Measurements from ENCODE around the gene TTC31. TPM values are rescaled to one million over a fixed set of nuclear protein-coding genes. Genes with fewer than 3 reads are reported as not detected.

The TTC31 gene
- total RNA-seq, 1 donor from 2014 or later, result 49.1 TPM

GRCh38 chr2:74515271-74515980 is 32.5 kb downstream of the TTC31 start:
- H3K4me3 Mint-ChIP-seq, result peak overlapping the region; percentile 66
- peak; percentile 26 for DNase-seq
- no peak for ATAC-seq (ENCODE audit: low read depth)
- no peak for TF ChIP-seq CTCF (IDR thresholded peaks at IDR 0.05)
- H3K9me3 Mint-ChIP-seq, result no peaks in the 10 kb centered on the region
- H3K4me1 Mint-ChIP-seq, result peaks cover 28% of the 10 kb centered on the region
- H3K27ac Mint-ChIP-seq, result no peak overlapping the region
- ChIA-PET CTCF (interaction anchor here (1.1 kb wide), 1 partner anchor 8 kb away, joined by 3 read pairs; the partner anchor contains the start of gene PCGF1), POLR2A (interaction anchor here (0.9 to 3.9 kb wide), 5 partner anchors 8 to 58 kb away, joined by 3 to 18 read pairs (median 8); partner anchors contain the start of genes AUP1, HTRA2, PCGF1 and WBP1)
- H3K36me3 Mint-ChIP-seq (ENCODE audit: low read depth), result no peaks in the 10 kb centered on the region
- intact Hi-C loops (cut with micrococcal nuclease), result loop anchor here (2.0 to 10.0 kb wide), 2 partner anchors 17 to 341 kb away; partner anchors contain the start of genes LBX2 and MOB1A
- H3K27me3 Mint-ChIP-seq, result peaks cover 59% of the 10 kb centered on the region

- H3K9me3 Mint-ChIP-seq, result no peaks in the 10 kb centered on the region
- H3K27ac Mint-ChIP-seq, result no peak overlapping the region
- intact Hi-C loops (cut with micrococcal nuclease), result loop anchor here (1.0 to 10.0 kb wide), 4 partner anchors 9 to 341 kb away; partner anchors contain the start of genes AUP1, HTRA2, LBX2 and MOB1A
- DNase-seq (peak; percentile 66), ATAC-seq (ENCODE audit: low read depth) (peak; percentile 87)
- H3K27me3 Mint-ChIP-seq, result peaks cover 57% of the 10 kb centered on the region
- POLR2A ChIA-PET, result interaction anchor here (0.6 to 3.9 kb wide), 9 partner anchors 9 to 68 kb away, joined by 3 to 18 read pairs (median 3); partner anchors contain the start of genes AUP1, DQX1, HTRA2 and LBX2
- peak overlapping the region; percentile 78 for H3K4me3 Mint-ChIP-seq
- peaks cover 28% of the 10 kb centered on the region for H3K4me1 Mint-ChIP-seq
- H3K36me3 Mint-ChIP-seq (ENCODE audit: low read depth), result no peaks in the 10 kb centered on the region
- CTCF ChIA-PET, result interaction anchor here (1.1 kb wide), 1 partner anchor 9 kb away, joined by 3 read pairs; the partner anchor contains the start of gene PCGF1
- TF ChIP-seq CTCF (IDR thresholded peaks at IDR 0.05), result no peak
These were observed 33.2 kb downstream of the TTC31 start for GRCh38 chr2:74515981-74516633.

DNA sequence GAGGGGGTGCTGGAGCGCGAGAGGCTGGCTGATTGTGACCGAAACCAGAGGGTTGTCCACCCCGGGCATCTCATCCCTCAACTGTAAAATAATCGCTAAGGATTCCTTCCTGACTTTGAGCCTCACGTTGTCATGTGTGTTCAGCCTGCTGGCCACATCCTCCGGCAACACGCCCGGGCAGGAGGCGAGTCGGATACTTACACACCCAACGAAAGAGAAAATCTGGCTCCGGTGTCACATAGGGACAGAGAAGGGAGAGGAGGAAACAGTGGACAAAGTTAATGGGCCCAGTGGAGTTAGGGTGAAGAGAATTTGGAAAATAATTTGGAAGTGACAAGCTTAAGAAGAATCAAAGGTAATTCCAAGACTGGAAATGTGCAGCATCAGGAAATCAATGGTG is 33.8 kb downstream of the TTC31 start:
- DNase-seq, result no peak
- no peak overlapping the region for H3K27ac Mint-ChIP-seq
- intact Hi-C loops (cut with micrococcal nuclease), result loop anchor here (1.0 to 10.0 kb wide), 3 partner anchors 9 to 342 kb away; partner anchors contain the start of genes AUP1, HTRA2, MOB1A and PCGF1
- H3K27me3 Mint-ChIP-seq, result peaks cover 54% of the 10 kb centered on the region
- TF ChIP-seq CTCF (IDR thresholded peaks at IDR 0.05), result no peak
- H3K36me3 Mint-ChIP-seq (ENCODE audit: low read depth), result no peaks in the 10 kb centered on the region
- H3K4me3 Mint-ChIP-seq, result peak overlapping the region; percentile 78
- ChIA-PET POLR2A (interaction anchor here (0.6 to 3.9 kb wide), 8 partner anchors 9 to 68 kb away, joined by 3 to 18 read pairs (median 4); partner anchors contain the start of genes AUP1, DQX1, HTRA2 and LBX2), CTCF (interaction anchor here (1.1 kb wide), 1 partner anchor 9 kb away, joined by 3 read pairs; the partner anchor contains the start of gene PCGF1)
- no peaks in the 10 kb centered on the region for H3K9me3 Mint-ChIP-seq
- peaks cover 28% of the 10 kb centered on the region for H3K4me1 Mint-ChIP-seq
- no peak for ATAC-seq (ENCODE audit: low read depth)

- CTCF ChIA-PET, result no interaction called here
- no peak overlapping the region for H3K4me3 Mint-ChIP-seq
- TF ChIP-seq CTCF (IDR thresholded peaks at IDR 0.05), result no peak
- H3K36me3 Mint-ChIP-seq (ENCODE audit: low read depth), result peaks cover 21% of the 10 kb centered on the region
- no peaks in the 10 kb centered on the region for H3K9me3 Mint-ChIP-seq
- DNase-seq, result no peak
- H3K27me3 Mint-ChIP-seq, result peaks cover 25% of the 10 kb centered on the region
- peaks cover 18% of the 10 kb centered on the region for H3K4me1 Mint-ChIP-seq
- no peak for ATAC-seq (ENCODE audit: low read depth)
- intact Hi-C loops (cut with micrococcal nuclease), result no loop called here
- H3K27ac Mint-ChIP-seq, result no peak overlapping the region
- POLR2A ChIA-PET, result interaction anchor here (1.4 to 1.5 kb wide), 2 partner anchors 9 to 15 kb away, joined by 3 to 6 read pairs; partner anchors contain the start of gene PCGF1
These were observed 39.6 kb downstream of the TTC31 start for GRCh38 chr2:74522516-74522915.

Data from activated B cell treated with CpG ODN at 0.5 μM for 24 hours (primary cell).